Hematopoietic multipotent progenitor cell treated with erythropoietin and hydrocortisone succinate and interleukin-3 and kit ligand, for 4 days (in vitro differentiated cells): ENCODE data around the gene UBP1.
A peak's percentile ranks its signal among the peaks of the same experiment; 100 is the strongest.
"Not testable (repeated sequence)": the region's sequence is repeated elsewhere in the genome, so short reads cannot be mapped to it uniquely, and the experiment has no call there.

Experiments
- DNase-seq: peaks from one replicate; pipeline ENCODE4 v3.0.0-alpha.2; 2015

Gene UBP1, protein sequence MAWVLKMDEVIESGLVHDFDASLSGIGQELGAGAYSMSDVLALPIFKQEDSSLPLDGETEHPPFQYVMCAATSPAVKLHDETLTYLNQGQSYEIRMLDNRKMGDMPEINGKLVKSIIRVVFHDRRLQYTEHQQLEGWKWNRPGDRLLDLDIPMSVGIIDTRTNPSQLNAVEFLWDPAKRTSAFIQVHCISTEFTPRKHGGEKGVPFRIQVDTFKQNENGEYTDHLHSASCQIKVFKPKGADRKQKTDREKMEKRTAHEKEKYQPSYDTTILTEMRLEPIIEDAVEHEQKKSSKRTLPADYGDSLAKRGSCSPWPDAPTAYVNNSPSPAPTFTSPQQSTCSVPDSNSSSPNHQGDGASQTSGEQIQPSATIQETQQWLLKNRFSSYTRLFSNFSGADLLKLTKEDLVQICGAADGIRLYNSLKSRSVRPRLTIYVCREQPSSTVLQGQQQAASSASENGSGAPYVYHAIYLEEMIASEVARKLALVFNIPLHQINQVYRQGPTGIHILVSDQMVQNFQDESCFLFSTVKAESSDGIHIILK

DNA sequence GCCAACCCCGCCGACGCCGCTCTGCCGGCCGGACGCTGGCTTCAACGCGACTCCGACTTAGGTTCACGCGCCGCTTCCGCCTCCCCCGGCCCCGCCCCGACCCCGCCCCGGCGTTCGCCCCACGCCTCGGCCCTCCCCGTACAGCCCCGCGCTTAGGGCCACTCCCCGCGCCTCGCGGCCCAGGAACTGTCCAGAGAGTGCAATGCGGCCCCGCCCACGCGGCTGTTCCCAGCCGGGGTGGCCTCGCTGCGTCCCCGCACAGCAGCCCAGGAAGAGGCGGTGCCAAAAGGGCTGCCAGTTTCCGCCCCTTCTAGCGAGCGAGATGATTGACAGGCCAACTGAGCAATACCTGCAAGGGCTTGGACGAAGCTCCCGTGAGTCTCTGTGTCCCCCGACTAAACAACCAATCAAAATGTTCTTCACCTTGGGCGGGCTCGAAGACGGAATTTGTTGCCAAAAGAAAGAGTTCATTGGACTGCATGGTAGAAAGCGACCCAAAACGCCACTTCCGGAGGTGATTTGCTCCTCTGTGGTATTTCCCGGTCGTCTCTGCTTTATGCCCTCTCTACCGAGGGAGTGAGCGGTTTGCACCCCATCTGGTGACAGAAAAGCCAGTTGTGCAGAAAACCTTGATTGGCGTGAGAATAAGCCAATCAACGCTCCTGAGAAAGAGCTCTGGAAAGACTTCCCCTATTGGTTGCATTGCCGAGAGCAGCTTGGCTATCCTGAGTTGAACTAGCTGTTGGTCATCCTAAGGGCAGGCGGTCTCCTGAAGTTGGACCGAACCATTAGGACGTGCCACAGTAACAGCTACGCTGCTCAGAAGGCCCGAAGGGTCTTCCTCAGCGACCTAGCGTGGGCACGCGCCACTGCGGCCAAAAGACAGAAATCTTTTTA, at the start of gene UBP1:
Gene UBP1 (minus strand): TSS at position 78 of the 897 bp plus-strand sequence. CDS start 557 bp downstream, outside the sequence.
- DNase-seq: peak; percentile 100

DNA sequence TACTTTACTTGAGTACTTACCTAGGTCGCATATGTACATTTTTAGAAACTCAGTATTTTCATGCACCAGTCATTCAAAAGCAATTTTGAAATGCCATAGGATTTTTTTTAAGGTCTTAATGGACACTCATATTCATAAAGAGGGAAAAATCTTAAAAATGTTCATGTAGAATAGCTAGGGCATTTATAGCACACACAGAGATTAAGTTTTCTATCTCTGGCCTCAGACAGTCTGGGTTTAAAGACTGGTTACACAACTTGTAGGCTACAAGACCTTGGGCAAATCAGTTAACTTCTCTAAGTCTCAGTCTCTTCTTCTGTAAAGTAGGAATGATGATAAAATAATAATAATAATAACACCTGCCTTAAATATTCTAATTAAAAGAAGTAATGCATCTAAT, 48.5 kb upstream of the UBP1 start:
- DNase-seq: no peak

DNA sequence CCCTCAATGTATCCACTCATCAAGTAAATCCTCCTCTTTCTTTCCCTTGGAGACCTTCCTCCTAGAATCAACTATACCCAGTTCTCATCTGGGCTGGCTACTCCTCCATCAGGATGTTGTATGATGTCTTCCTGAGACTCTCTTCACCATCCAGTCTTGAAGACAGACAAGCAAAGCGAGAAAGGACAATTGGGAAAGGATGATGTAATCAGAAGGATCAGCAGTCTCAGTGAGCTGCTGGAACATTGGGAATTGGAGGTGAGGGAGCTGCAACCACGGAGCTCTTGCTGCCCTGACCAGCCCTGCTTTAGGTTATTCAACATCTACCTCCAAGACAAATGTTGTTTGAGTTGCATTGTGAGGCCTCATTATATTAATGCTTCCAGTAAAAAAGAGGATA, 48.0 kb upstream of the UBP1 start:
- DNase-seq: no peak

DNA sequence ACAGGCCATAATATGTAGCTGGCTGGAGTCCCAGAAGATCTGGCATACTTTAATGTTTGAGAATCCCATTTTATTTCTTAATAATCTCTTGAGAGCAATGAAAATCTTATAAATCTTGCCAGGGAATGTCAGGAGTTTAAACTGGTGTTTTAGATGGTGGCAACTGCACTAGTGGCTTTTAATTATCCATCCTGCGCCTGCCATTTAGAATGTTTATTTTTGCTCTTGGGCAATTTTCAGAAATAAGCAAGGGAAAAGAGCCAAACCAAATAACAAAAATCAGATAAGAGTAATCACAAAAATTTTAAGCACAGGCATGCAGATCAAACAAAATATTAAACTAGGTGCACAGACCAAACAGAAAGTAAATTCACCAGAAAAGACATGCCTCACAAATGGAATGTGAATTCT, 41.9 kb upstream of the UBP1 start:
- no peak for DNase-seq

DNA sequence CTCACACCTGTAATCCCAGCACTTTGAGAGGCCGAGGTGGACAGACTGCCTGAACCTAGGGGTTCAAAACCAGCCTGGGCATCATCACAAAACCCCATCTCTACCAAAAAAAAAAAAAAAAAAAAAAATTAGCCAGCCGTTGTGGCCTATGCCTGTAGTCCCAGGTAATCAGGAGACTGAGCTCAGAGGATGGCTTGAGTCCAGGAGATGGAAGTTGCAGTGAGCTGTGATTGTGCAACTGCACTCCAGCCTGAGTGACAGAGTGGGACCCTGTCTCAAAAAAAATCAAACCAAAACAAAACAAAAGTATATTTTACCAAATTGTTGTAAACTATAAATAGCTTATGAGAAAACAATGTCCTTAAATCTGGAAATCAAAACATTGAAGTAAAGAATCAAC, 34.7 kb upstream of the UBP1 start:
- DNase-seq: no peak

DNA sequence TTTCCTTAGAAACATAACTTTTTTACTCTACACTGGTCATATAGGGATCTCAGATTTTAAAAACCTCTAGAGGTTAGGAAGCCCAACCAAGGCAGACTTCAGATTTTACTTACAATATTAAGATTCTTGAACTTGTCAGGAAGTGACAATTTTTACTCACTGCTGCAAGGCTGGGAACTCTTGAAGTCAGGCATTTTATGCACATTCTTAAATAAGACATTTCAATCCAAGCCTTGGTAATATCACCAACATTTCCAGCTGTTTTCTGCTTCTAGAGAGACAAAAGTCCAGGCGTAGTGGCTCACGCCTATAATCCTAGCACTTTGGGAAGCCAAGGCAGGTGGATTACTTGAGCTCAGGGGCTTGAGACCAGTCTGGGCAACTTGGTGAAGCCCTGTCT, 33.6 kb upstream of the UBP1 start:
- no peak for DNase-seq

DNA sequence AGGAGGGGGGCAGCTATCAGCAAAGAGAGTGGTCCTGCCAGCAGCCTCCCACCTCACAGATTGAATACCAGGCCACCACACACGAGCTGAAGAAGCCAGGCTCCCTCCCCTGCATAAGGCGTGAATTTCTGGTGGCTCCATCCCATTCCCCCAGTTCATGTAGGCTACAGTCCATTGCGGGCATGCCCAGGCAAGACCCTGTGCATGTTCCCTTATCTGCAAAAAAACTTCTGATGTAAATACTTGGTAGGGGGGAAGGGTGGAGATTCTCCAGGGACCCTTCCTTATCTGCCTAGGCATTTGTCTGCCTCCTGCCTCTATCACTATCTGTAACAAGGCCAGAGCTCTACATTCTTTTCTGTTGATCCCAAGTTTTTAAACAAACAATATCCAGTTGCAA, 27.6 kb upstream of the UBP1 start:
- DNase-seq: peak; percentile 45

DNA sequence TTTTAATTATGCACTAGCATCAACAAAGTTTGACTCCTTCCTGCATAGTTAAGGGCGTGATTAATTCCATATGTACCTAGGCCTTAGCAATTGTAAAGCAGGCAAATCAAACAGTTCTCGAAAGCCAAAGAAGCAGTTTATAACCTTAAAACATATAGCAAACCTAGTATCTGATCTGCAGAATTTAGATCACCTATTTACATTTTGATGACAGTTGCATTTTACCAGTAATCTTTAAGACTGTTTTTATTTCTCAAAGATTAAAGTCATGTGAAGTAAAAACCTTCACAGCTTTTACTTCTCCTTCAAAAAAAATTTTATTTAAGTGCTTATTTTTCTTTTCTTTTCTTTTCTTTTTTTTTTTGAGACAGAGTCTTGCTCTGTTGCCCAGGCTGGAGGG, 20.9 kb upstream of the UBP1 start:
- DNase-seq: no peak

DNA sequence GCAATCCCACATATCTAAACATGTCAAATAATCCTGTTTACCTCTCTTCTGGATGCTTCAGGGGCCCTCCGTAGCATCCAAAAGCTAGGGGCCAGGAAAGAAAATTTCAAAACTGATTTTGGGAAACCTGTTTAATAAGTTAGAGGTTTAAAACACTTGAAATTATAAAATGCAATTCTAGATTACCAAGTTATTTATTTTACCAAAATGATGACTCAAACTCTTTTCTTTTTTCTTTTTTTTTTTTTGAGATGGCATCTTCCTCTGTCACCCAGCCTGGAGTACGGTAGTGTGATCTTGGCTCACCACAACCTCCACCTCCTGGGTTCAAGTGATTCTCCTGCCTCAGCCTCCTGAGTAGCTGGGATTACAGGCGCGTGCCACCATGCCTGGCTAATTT, 19.4 kb upstream of the UBP1 start:
- DNase-seq: not testable (repeated sequence)

DNA sequence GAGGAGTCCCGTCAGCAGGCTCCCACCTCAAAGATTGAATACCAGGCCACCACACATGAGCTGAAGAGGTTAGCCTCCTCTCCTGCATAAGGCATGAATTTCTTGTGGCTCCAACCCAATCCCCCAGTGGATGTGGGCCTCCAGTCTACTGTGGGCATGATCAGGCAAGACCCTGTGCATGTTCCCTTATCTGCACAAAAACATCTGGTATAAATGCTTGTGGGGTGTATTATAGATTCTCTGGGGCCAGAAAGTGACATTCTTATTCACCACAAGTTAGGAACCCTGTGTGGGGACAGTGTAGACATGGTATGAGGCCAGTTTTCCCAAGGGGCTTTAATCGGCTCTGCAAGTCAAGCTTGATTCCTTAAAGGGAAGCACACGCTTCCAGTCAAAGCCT, 18.2 kb upstream of the UBP1 start:
- DNase-seq: peak; percentile 60

DNA sequence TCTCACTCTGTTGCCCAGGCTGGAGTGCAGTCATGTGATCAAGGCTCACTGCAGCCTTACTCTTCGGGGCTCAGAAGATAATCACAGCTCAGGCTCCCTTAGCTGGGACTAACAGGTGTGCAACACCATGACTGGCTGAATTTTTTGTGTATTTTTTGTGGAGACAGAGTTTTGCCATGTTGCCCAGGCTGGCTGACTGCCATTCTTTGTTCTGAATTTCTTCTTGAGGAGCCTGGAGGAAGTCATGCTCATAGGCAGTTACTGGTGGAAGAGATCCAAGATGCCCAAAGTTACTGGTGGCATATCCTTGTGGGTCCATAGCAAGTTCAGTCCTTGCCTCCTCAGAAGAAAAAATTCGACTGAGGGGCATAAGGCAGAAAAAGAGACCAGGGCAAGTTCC, 16.6 kb upstream of the UBP1 start:
- no peak for DNase-seq

DNA sequence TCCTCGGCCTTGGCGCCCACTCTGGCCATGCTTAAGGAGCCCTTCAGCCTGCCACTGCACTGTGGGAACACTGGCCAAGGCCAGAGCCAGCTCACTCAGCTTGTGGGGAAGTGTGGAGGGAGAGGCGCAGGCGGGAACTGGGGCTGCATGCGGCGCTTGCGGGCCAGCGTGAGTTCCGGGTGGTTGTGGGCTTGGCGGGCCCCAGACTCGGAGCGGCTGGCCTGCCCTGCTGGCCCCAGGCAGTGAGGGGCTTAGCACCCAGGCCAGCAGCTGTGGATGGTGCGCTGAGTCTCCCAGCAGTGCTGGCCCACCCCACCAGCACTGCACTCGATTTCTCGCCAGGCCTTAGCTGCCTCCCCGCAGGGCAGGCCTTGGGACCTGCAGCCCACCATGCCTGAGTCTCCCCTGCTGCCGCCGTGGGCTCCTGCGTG, 13.1 kb upstream of the UBP1 start:
- DNase-seq: no peak

DNA sequence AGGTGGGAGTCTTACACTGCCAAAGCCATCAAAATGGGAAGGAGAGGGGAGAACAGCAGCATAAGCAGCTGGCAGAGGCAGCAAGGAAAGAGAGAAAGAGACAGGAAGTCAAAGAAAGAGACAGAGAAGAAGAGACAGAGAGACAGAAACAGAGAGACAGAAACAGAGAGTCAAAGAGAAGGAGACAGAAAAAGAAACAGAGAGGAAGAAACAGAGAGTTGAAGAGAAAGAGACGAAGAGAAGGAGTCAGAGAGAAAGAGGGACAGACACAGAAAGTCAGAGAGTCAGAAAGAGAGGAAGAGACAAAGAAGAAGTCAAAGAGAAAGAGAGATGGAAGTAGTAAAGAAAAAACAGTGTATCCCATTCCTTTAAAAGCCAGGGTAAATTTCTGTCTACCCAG, 11.8 kb upstream of the UBP1 start:
- not testable (repeated sequence) for DNase-seq

DNA sequence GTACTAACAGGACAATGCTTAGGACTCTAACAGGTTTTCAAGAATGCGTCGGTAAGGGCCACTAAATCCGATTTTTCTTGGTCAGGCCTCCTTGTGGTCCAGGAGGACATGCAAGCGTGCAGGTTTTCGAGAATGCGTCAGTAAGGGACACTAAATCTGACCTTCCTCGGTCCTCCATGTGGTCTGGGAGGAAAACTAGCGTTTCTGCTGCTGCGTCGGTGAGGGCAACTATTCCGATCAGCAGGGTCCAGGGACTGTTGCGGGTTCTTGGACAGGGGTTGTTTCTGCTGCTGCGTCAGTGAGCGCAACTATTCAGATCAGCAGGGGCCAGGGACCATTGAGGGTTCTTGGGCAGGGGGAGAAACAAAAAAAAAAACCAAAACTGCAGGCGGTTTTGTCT, 7.8 kb upstream of the UBP1 start:
- DNase-seq: no peak

DNA sequence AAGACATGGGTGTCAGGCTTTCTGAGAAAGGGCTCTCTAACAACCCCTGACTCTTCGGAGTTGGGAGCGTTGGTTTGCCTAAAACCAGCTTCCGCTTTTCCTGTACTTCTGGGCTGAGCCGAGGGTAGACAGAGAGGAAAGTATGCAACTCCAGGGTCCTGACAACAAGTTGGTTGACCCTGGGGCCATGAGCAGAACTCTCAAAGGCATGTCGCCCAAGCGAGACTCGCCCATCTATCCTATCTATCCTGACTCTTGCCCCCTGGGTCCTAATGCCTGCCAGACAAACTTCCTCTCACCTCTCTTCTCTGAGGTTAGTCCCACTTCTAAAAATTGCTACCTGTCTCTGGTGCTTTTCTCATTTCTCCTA, 7.0 kb upstream of the UBP1 start:
- not testable (repeated sequence) for DNase-seq

DNA sequence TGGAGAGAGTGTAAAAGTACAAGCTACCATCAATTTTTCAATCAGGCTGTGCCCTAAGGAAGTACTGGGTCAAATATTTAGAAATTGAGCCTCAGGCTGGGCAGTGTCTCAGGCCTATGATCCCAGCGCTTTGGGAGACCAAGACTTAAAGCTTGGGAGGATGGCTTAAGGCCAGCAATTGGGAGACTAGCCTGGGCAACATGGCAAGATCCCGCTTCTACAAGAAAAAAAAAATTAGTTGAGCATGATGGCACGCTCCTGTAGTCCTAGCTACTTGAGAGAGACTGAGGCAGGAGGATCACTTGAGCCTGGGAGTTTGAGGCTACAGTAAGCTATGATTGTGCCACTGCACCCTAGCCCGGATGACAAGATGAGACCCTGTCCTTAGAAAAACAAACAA, 2.0 kb upstream of the UBP1 start:
- no peak for DNase-seq

DNA sequence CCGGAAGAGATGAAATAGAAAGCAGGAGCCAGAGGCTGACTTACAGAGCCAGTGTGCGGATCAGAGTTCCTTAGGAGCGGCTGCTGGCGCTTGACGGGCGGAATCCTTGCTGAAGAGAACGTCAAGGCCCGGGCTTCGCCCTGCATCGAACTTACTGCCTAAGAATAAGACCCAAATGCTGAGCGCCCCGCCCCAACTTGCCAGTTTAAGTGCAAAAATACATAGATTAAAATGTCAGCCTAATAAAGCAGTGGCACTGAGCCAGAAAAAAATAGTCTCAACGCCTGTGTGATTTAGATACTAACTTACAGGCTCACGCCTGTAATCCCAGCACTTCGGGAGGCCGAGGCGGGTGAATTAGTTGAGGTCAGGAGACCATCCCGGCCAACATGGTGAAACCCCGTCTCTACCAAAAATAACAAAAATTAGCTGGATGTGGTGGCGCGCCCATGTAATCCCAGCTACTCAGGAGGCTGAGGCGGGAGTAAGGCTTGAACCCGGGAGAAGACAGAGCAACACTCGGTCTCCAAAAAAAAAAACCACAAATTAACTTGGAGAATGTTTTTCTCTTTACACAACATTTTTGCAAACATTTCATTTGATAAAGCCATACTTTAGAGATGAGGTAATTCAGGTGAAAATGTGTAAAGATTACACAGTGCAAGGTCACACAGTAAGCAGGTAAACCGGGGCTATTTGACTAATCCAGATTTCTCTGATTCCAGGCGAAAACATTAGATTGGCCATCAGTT, 1.2 kb upstream of the UBP1 start:
- DNase-seq: peak; percentile 77

DNA sequence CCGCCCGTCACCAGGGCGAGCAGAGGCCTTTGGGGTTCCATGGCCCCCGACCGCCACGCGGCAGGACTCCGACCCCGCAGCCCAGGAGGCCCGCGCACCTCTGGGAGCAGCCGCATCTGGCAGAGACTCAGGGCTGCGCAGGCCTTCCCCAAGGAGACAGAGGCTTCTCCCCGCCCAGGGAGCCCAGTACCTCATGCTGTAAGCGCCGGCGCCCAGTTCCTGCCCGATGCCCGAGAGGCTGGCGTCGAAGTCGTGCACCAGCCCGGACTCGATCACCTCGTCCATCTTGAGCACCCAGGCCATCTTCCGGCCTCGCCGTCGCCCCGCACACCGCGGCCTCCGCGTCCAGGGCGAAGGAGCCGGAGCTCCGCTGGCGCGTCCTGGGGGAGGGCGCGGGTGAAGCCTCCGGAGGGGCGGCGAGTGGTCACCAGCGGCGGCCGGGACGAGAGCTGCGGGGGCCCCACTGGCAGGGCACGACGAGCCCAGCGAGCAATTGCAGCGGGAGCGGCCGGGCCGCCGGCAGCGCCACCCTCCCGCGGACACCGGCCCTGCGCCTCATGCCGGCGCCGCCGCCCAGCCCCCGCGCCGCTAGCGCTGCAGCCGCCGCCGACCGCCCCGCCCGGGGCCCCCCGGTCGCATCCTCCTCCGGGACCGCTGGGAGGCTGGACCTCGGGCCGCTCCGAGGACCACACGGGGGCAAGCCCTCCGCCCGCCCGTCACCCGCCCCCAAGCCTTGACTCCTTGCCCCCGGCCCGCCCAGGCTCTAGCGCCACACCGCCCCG, 468 bp downstream of the UBP1 start:
- peak; percentile 62 for DNase-seq

DNA sequence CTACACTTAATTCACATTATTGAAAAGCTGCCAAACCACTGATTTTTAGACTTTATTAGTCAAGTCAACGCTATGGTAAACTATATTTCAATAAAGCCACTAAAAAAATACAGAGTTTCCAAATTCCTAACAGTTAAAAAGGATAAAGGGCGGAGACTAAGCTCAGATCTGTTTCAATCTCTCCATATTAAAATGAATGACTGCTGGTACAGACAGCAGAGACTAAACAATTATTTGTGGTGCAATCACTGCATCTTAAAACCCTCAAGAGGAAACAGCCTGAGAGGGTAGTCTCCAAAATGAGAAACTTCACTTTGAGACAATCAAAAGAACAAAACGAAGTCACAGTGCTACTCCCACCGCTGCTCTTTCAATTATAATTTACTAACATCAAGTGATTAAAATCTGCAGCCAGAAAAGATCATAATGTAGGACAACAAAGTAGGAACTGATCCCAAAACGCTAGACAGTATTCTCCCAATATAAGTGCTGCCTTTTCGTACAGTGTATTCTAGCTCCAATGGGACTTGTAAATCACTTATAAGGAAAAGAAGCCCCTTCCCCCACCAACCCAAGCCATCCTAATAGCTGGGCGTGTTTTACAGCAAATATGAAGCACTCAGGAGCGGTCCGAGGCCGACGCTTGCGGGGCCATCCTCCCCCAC, 1.2 kb downstream of the UBP1 start:
- DNase-seq: peak; percentile 35

DNA sequence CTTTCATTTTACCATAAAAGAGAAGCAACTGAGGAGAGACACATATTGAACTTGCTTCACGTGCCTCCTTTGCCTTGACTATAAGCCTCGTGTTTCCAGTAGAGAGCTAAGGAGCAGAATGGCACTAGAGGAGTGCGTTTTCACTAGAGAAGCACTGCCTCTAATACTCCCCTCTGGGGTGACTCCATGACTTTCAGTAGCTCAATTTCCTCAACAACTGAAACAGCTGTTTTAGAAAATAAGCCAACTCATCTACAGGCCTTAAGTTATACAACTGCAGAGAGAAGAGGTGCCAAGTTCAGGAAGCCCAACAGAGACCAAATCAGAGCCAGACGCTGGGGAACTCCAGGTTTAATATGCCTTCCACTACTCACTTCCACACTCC, 1.9 kb downstream of the UBP1 start:
- peak; percentile 64 for DNase-seq

DNA sequence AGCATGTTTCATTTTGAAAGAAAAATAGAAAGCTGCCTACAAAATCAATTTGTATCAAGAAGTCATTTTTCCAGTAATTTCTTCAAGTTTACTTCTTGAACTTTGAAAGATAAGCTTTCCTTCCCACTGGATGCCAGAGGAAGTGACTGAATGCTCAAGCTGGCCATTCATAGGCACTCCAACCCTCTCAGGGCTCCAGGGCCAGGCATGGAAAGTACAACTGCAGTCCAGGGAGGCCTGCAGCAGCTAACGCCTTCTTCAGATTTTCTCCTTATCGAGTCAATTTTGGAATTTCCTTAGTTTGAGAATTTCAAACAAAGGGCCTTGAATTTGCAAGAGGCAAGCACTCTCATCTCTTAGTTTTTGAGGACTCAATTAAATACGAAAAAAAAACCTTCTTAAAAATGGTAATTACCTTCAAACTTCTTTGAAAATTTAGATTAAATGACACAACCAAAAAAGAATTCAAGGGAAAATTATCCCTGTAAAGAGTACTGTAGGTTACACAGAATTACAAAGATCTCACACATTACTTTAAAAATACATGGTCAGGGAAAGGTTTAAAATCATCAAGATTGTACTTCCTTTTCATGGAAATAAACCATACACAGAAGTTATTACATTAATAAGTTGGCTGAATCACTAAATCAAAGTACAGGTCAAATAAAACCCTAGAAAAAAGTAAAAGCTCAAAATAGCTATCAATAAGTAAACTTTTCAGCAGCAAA, 2.5 kb downstream of the UBP1 start:
- DNase-seq: no peak
